Testis (tissue), 2 donors: ENCODE data around the gene ZNF440.

Experiments used
- CTCF ChIP-seq, 3 experiments: fragments of 450-650 bp in 2 of 3; fragments of 200-600 bp in 1 of 3; sonication (generic) in 1 of 3; IDR thresholded peaks; one replicate each; pipeline ENCODE4 v1.5.1; 2016 to 2019; ENCODE audit warnings: antibody characterized with exemption in 3 of 3, mild to moderate bottlenecking in 2 of 3, moderate library complexity in 1 of 3
- POLR2A ChIP-seq: fragments of 450-650 bp; IDR thresholded peaks from one replicate; pipeline ENCODE4 v1.6.1; 2017; ENCODE audit warnings: antibody characterized with exemption, mild to moderate bottlenecking, moderate library complexity

DNA sequence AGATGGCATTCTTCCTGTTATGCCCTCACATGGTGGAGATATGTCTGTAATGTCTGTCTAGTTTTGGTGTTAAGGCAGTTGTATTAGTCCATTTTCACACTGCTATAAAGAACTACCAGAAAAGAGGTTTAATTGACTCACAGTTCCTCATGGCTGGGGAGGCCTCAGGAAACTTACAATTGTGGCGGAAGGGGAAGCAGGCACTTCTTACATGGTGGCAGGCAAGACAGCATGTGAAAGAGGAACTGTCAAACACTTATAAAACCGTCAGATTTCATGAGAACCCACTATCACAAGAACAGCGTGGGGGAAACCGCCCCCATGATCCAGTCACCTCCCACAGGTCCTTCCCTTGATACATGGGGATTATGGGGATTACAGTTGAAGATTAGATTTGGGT, 44.1 kb upstream of the ZNF440 start:
- no peak for TF ChIP-seq CTCF (IDR thresholded peaks at IDR 0.05)
- no peak for TF ChIP-seq POLR2A
